HG03469 (cell line): ENCODE data around the gene GSTT4.
"Not testable (repeated sequence)": the region's sequence is repeated elsewhere in the genome, so short reads cannot be mapped to it uniquely, and the experiment has no call there.

Experiments used
- ATAC-seq: cut with Tn5 transposase; IDR thresholded peaks from one replicate; pipeline ENCODE4 v1.9.1; 2021; ENCODE audit warnings: mild to moderate bottlenecking, moderate library complexity, moderate number of reproducible peaks; ENCODE audit not compliant: unreplicated experiment

Gene GSTT4

GRCh38 chr22:24025475-24025874, 20.2 kb upstream of the GSTT4 start:
- no peak for ATAC-seq

GRCh38 chr22:24024354-24024753, 19.1 kb upstream of the GSTT4 start:
- ATAC-seq, result no peak

GRCh38 chr22:24023204-24023789, 18.0 kb upstream of the GSTT4 start:
- no peak for ATAC-seq

GRCh38 chr22:24021304-24021703, 16.1 kb upstream of the GSTT4 start:
- ATAC-seq, result no peak

- no peak for ATAC-seq
Measured at GRCh38 chr22:24016156-24016555, 10.9 kb upstream of the GSTT4 start.

GRCh38 chr22:24011735-24012068, 6.4 kb upstream of the GSTT4 start:
- no peak for ATAC-seq

- no peak for ATAC-seq
Measured at GRCh38 chr22:24010018-24010391, 4.8 kb upstream of the GSTT4 start.

- ATAC-seq, result no peak
Measured at GRCh38 chr22:24009227-24010017, 4.2 kb upstream of the GSTT4 start.

GRCh38 chr22:24008381-24009226, 3.4 kb upstream of the GSTT4 start:
- ATAC-seq, result no peak

- ATAC-seq, result no peak
Measured at GRCh38 chr22:24008022-24008283, 2.7 kb upstream of the GSTT4 start.

- no peak for ATAC-seq
Measured at GRCh38 chr22:24007253-24008021, 2.2 kb upstream of the GSTT4 start.

- ATAC-seq, result no peak
Measured at GRCh38 chr22:24006914-24007214, 1.6 kb upstream of the GSTT4 start.

GRCh38 chr22:24006207-24006913, 1.1 kb upstream of the GSTT4 start:
- ATAC-seq, result no peak

- no peak for ATAC-seq
Measured at GRCh38 chr22:24003887-24004286, 1.4 kb downstream of the GSTT4 start.

GRCh38 chr22:24002851-24003250, 2.4 kb downstream of the GSTT4 start:
- ATAC-seq, result no peak

GRCh38 chr22:24002272-24002671, 3.0 kb downstream of the GSTT4 start:
- ATAC-seq, result no peak

GRCh38 chr22:24001314-24001713, 3.9 kb downstream of the GSTT4 start:
- no peak for ATAC-seq

GRCh38 chr22:23999779-24000178, 5.5 kb downstream of the GSTT4 start:
- ATAC-seq, result not testable (repeated sequence)

GRCh38 chr22:23997092-23997491, 8.2 kb downstream of the GSTT4 start:
- no peak for ATAC-seq

GRCh38 chr22:23993581-23994177, 11.6 kb downstream of the GSTT4 start:
- ATAC-seq, result not testable (repeated sequence)

GRCh38 chr22:23993080-23993479, 12.2 kb downstream of the GSTT4 start:
- ATAC-seq, result not testable (repeated sequence)
